ENCODE data around the gene PPIP5K2. TPM values are rescaled to one million over a fixed set of nuclear protein-coding genes. Genes with fewer than 3 reads are reported as not detected.
A peak's percentile ranks its signal among the peaks of the same experiment; 100 is the strongest.
"Not testable (repeated sequence)": the region's sequence is repeated elsewhere in the genome, so short reads cannot be mapped to it uniquely, and the experiment has no call there.

PPIP5K2 gene
- total RNA-seq (10 to 100 TPM in 1 of 4 donors, 1 to 10 TPM in 3; 7.4 to 11.0 (median 8.9) TPM), polyA plus RNA-seq (1 to 10 TPM; 4.5 to 6.6 (median 6.5) TPM)
- long read RNA-seq, donor 1, partial matches to known transcripts = 0 of 2 reads
- long read RNA-seq, donor 1, other reads (novel, unspliced or antisense) = 2 of 2 reads
- long read RNA-seq, donor 2, partial matches to known transcripts = 0 of 2 reads
- long read RNA-seq, donor 2, other reads (novel, unspliced or antisense) = 2 of 2 reads

DNA sequence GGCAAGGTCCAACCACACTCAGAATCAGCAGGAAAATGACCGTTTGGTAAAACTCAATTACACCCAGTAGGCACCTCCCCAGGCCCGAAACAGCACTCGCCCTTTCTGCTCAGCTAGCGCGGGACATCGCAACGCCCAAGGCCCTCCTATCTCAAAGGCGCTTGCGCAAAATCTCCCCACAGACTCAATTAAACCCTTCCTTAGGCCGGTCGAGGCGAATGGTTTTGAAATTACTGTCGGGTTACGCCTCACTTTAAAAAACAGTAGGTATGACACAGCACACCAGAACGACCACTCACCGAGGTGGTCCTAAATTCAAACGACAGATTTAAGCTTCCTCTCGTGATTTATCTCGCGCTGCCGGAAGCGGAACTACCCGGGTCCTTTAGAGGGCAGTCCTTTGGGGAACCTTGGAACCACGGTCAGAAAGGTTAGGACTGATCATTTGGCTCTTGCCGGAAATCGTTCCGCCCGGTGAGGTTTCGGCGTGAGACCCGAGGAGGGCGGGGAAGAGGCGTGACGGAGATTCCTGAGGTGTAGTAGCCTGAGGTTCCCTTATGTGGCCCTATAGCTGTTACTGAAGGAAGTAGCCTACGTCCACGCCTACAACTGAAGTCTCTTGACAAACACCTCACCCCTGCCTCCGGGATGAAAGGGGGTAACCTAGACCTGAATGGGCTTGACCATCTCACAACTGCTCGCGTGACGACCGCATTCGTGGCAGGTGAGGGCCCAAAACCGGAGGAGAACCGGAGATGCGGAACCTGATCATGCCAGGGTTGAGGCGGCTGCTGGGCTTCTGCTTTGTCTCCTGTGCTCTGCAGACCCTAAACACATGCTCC lies at the start of gene PPIP5K2, which contains the start of gene GIN1:
Gene PPIP5K2, plus strand, starts transcription at position 537 of the 842 bp plus-strand sequence. CDS start 9,289 bp downstream, outside the sequence.
Gene GIN1, minus strand, starts transcription at position 374 of the 842 bp plus-strand sequence. CDS start 11,431 bp downstream, outside the sequence.
- WGBS, 3 donors = 0% methylated on average over 46 of the region's 46 CpGs
- ATAC-seq (peak; percentile 98 to 100 (median 99)), DNase-seq (peak; percentile 95 to 97)
- intact Hi-C loops (cut with DNase I) = loop anchor here in 1 of 2 donors (10.0 kb wide), 1 partner anchor 365 kb away; the partner anchor contains the start of gene PAM
- TF ChIP-seq, protein P1, sequence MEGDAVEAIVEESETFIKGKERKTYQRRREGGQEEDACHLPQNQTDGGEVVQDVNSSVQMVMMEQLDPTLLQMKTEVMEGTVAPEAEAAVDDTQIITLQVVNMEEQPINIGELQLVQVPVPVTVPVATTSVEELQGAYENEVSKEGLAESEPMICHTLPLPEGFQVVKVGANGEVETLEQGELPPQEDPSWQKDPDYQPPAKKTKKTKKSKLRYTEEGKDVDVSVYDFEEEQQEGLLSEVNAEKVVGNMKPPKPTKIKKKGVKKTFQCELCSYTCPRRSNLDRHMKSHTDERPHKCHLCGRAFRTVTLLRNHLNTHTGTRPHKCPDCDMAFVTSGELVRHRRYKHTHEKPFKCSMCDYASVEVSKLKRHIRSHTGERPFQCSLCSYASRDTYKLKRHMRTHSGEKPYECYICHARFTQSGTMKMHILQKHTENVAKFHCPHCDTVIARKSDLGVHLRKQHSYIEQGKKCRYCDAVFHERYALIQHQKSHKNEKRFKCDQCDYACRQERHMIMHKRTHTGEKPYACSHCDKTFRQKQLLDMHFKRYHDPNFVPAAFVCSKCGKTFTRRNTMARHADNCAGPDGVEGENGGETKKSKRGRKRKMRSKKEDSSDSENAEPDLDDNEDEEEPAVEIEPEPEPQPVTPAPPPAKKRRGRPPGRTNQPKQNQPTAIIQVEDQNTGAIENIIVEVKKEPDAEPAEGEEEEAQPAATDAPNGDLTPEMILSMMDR (IDR thresholded peaks at IDR 0.05) = no peak
- H3K4me1 ChIP-seq = peaks cover 38% of the 10 kb centered on the region
- no peaks in the 10 kb centered on the region for H3K36me3 ChIP-seq (ENCODE audit: insufficient read depth in 1 of 2, low read depth in 1 of 2)
- no peaks in the 10 kb centered on the region for H3K27me3 ChIP-seq (ENCODE audit: insufficient read depth in 3 of 3, low read length in 2 of 3)
- H3K4me3 ChIP-seq = peak within 1 kb of the TSS; percentile 89
- no peaks in the 10 kb centered on the region for H3K9me3 ChIP-seq
- peak within 1 kb of the TSS; percentile 92 for H3K27ac ChIP-seq

DNA sequence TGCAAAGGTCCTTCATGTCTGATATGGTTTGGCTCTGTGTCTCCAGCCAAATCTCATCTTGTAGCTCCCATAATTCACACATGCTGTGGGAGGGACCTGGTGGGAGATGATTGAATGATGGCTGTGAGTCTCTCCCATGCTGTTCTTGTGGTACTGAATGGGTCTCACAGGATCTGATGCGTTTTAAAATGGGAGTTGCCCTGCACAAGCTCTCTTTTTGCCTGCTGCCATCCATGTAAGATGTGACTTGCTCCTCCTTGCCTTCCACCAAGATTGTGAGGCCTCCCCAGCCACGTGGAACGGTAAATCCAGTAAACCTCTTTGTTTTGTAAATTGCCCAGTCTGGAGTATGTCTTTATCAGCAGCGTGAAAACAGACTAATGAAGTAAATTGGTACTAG lies 46.6 kb upstream of the PPIP5K2 start:
- H3K4me1 ChIP-seq; intact Hi-C loops (cut with DNase I); DNase-seq; H3K27ac ChIP-seq; ATAC-seq; H3K27me3 ChIP-seq (ENCODE audit: insufficient read depth in 3 of 3, low read length in 2 of 3); H3K36me3 ChIP-seq (ENCODE audit: insufficient read depth in 1 of 2, low read depth in 1 of 2); H3K4me3 ChIP-seq: not testable (repeated sequence)
- H3K9me3 ChIP-seq = peaks cover 36% of the 10 kb centered on the region
- WGBS, 3 donors = 55 to 81% (median 72%) methylated on average over 4 of the region's 4 CpGs

DNA sequence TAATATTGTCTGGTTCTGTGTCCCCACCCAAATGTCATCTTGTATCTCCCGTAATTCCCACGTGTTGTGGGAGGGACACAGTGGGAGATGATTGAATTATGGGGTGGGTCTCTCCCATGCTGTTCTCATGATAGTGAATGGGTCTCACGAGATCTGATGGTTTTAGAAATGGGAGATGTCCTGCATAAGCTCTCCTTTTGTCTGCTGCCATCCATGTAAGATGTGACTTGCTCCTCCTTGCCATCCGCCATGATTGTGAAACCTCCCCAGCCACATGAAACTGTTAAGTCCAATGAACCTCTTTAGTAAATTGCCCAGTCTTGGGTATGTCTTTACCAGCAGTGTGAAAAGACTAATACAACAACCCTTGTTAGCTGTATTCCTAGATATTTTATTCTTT lies 44.7 kb upstream of the PPIP5K2 start:
- Histone ChIP-seq H3K4me1 (no peaks in the 10 kb centered on the region), H3K27me3 (ENCODE audit: insufficient read depth in 3 of 3, low read length in 2 of 3) (no peaks in the 10 kb centered on the region), H3K4me3 (no peak overlapping the region), H3K9me3 (peaks cover 52% of the 10 kb centered on the region), H3K27ac (no peak overlapping the region), H3K36me3 (ENCODE audit: insufficient read depth in 1 of 2, low read depth in 1 of 2) (no peaks in the 10 kb centered on the region)
- 87 to 93% (median 87%) methylated on average over 4 of the region's 4 CpGs for WGBS, 3 donors
- TF ChIP-seq, protein P1 (IDR thresholded peaks at IDR 0.05) = no peak
- intact Hi-C loops (cut with DNase I) = no loop called here
- DNase-seq (no peak), ATAC-seq (no peak)

DNA sequence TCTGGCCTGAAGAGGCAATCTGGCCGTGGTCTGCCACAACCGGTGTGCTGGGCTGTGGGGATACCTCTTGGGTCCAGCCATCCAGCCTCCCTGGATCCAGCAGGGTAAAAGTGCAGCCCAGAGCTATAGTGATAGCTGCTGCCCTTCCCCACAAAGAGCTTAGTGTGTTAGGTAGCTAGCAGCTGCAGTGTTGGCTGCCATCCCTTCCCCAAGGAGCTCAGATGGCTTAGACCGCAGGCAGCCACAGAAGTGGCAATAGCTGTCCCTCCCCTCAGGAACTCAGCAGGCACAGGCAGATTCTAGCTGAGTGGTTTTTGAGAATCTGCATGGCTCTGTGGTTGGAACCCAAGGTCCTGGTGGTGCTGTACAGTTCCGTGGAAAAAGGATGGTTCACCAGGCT lies 40.3 kb upstream of the PPIP5K2 start:
- no peak overlapping the region for H3K4me3 ChIP-seq
- no peaks in the 10 kb centered on the region for H3K27me3 ChIP-seq (ENCODE audit: insufficient read depth in 3 of 3, low read length in 2 of 3)
- TF ChIP-seq, protein P1 (IDR thresholded peaks at IDR 0.05) = no peak
- intact Hi-C loops (cut with DNase I) = no loop called here
- DNase-seq = no peak
- H3K36me3 ChIP-seq (ENCODE audit: insufficient read depth in 1 of 2, low read depth in 1 of 2) = peaks cover 0 to 8% of the 10 kb centered on the region in 2 donors
- H3K27ac ChIP-seq = no peak overlapping the region
- no peaks in the 10 kb centered on the region for H3K4me1 ChIP-seq
- ATAC-seq = no peak
- WGBS, 3 donors = 73 to 94% (median 81%) methylated on average over 4 of the region's 4 CpGs
- peaks cover 85% of the 10 kb centered on the region for H3K9me3 ChIP-seq

DNA sequence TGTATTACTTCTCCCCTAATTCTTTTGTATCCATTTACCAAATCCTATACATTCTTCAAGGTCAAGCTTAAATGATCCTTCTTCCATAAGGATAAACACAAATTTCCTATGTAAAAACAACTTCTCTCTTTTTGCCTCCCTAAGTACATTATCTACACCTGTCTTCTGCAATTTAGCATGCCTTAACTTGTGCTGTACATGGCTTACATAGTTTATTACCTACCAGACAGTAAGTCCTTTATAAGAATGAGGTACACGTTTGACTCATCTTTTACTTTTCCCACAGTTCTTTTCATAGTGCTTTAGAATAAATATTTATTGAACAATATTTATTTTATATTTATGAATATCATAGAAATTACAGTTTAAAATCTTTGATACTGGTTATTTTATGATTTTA lies 33.6 kb upstream of the PPIP5K2 start:
- intact Hi-C loops (cut with DNase I) = no loop called here
- Histone ChIP-seq H3K4me1 (no peaks in the 10 kb centered on the region), H3K27ac (no peak overlapping the region), H3K4me3 (no peak overlapping the region), H3K27me3 (ENCODE audit: insufficient read depth in 3 of 3, low read length in 2 of 3) (no peaks in the 10 kb centered on the region), H3K36me3 (ENCODE audit: insufficient read depth in 1 of 2, low read depth in 1 of 2) (peaks cover 0 to 71% of the 10 kb centered on the region in 2 donors), H3K9me3 (peaks cover 28% of the 10 kb centered on the region)
- 93 to 98% (median 96%) methylated on average over 1 of the region's 1 CpG for WGBS, 3 donors
- ATAC-seq = no peak
- no peak for DNase-seq
- TF ChIP-seq, protein P1 (IDR thresholded peaks at IDR 0.05) = no peak

Measured in psoas muscle (tissue), 8 donors.